ENCODE results near the gene DPYD. TPM values are rescaled to one million over a fixed set of nuclear protein-coding genes. Genes with fewer than 3 reads are reported as not detected.

The DPYD gene
- total and polyA plus RNA-seq, 2 donors from 2014 or later, result 4.9 to 41.6 TPM

GRCh38 chr1:97943354-97943753 lies 22.5 kb upstream of the DPYD start:
- no peaks in the 10 kb centered on the region for H3K27me3 ChIP-seq (ENCODE audit: control insufficient read depth, insufficient read depth, low read length)
- H3K4me3 ChIP-seq (ENCODE audit: low read length in 3 of 3), result no peak overlapping the region
- no peak for FAIRE-seq
- TF ChIP-seq, protein P1, sequence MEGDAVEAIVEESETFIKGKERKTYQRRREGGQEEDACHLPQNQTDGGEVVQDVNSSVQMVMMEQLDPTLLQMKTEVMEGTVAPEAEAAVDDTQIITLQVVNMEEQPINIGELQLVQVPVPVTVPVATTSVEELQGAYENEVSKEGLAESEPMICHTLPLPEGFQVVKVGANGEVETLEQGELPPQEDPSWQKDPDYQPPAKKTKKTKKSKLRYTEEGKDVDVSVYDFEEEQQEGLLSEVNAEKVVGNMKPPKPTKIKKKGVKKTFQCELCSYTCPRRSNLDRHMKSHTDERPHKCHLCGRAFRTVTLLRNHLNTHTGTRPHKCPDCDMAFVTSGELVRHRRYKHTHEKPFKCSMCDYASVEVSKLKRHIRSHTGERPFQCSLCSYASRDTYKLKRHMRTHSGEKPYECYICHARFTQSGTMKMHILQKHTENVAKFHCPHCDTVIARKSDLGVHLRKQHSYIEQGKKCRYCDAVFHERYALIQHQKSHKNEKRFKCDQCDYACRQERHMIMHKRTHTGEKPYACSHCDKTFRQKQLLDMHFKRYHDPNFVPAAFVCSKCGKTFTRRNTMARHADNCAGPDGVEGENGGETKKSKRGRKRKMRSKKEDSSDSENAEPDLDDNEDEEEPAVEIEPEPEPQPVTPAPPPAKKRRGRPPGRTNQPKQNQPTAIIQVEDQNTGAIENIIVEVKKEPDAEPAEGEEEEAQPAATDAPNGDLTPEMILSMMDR (IDR thresholded peaks at IDR 0.05; ENCODE audit: borderline replicate concordance, extremely low read depth, insufficient read depth), result no peak
- intact Hi-C loops (cut with DNase I), result no loop called here
- H3K36me3 ChIP-seq (ENCODE audit: control insufficient read depth in 2 of 3, insufficient read depth in 3 of 3, low read length in 3 of 3), result no peaks in the 10 kb centered on the region
- no peak overlapping the region for H3K9ac ChIP-seq (ENCODE audit: low read length in 3 of 3)
- no peaks in the 10 kb centered on the region for H3K4me1 ChIP-seq (ENCODE audit: control insufficient read depth in 2 of 3, insufficient read depth in 2 of 3, low read depth in 1 of 3, low read length in 3 of 3)
- H3K9me3 ChIP-seq (ENCODE audit: control insufficient read depth in 2 of 3, insufficient read depth in 1 of 3, low read length in 3 of 3), result no peaks in the 10 kb centered on the region
- no peak overlapping the region for H3K27ac ChIP-seq (ENCODE audit: low read depth in 2 of 2, low read length in 2 of 2)
- DNase-seq, result peak in 1 of 5 donors; percentile 8

DNA sequence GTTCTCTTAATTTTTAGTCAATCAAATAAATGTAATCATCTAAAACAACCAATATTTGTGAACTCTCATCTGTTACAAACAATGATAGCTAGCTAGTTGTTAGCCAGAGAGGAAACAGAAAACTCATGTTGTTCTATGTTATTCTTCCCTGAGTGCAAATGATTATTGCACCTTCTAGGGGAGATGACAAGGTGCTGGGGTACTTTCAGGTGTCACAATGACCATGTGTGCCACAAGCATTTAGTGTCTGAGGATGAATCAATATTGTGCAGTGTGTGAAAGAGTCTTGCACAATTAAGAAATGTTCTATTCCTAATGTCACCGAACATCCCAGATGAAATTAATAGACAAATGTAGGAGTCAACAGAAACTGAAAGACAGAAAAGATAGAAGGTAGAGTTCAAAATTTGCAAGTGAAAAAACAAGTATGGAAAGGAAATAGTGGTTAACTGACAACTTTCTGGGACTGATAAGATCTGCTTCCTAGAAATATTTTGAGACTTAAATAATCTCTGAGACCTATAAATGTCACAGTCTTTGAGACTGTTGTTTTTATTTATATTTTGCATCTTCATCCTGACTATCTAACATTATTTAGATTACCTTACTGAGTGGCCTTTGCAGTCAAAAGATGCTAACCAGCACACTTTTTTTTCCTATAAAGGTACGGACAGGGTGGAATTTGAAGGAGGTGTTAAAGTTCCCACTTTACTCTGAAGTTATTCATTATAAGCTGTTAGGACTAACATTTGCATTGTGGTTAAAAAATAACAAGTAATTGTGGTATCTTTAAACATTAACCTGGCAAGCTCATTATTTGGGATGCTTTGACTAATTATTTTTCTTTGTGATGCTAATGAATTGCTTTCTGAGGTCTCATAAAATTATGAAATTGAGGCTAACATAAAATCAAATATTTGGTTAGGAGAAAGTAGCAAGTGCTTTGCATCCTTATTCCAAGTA lies 21.6 kb upstream of the DPYD start:
- DNase-seq (peak in 2 of 5 donors; percentile 27 to 31), FAIRE-seq (no peak)
- no peaks in the 10 kb centered on the region for H3K4me1 ChIP-seq (ENCODE audit: control insufficient read depth in 2 of 3, insufficient read depth in 2 of 3, low read depth in 1 of 3, low read length in 3 of 3)
- no peak overlapping the region for H3K27ac ChIP-seq (ENCODE audit: low read depth in 2 of 2, low read length in 2 of 2)
- no peak overlapping the region for H3K4me3 ChIP-seq (ENCODE audit: low read length in 3 of 3)
- H3K9me3 ChIP-seq (ENCODE audit: control insufficient read depth in 2 of 3, insufficient read depth in 1 of 3, low read length in 3 of 3), result no peaks in the 10 kb centered on the region
- no peaks in the 10 kb centered on the region for H3K27me3 ChIP-seq (ENCODE audit: control insufficient read depth, insufficient read depth, low read length)
- H3K36me3 ChIP-seq (ENCODE audit: control insufficient read depth in 2 of 3, insufficient read depth in 3 of 3, low read length in 3 of 3), result no peaks in the 10 kb centered on the region
- intact Hi-C loops (cut with DNase I), result no loop called here
- H3K9ac ChIP-seq (ENCODE audit: low read length in 3 of 3), result no peak overlapping the region
- TF ChIP-seq, protein P1 (IDR thresholded peaks at IDR 0.05; ENCODE audit: borderline replicate concordance, extremely low read depth, insufficient read depth), result no peak

GRCh38 chr1:97938285-97938642 lies 17.4 kb upstream of the DPYD start:
- Histone ChIP-seq H3K36me3 (ENCODE audit: control insufficient read depth in 2 of 3, insufficient read depth in 3 of 3, low read length in 3 of 3) (no peaks in the 10 kb centered on the region), H3K9ac (ENCODE audit: low read length in 3 of 3) (no peak overlapping the region), H3K27ac (ENCODE audit: low read depth in 2 of 2, low read length in 2 of 2) (no peak overlapping the region), H3K4me1 (ENCODE audit: control insufficient read depth in 2 of 3, insufficient read depth in 2 of 3, low read depth in 1 of 3, low read length in 3 of 3) (no peaks in the 10 kb centered on the region), H3K27me3 (ENCODE audit: control insufficient read depth, insufficient read depth, low read length) (no peaks in the 10 kb centered on the region), H3K9me3 (ENCODE audit: control insufficient read depth in 2 of 3, insufficient read depth in 1 of 3, low read length in 3 of 3) (no peaks in the 10 kb centered on the region), H3K4me3 (ENCODE audit: low read length in 3 of 3) (no peak overlapping the region)
- DNase-seq (no peak), FAIRE-seq (no peak)
- intact Hi-C loops (cut with DNase I), result no loop called here
- TF ChIP-seq, protein P1 (IDR thresholded peaks at IDR 0.05; ENCODE audit: borderline replicate concordance, extremely low read depth, insufficient read depth), result no peak

Measured in kidney (tissue), 14 donors.